Nephron progenitor cell (in vitro differentiated cells): Measurements from ENCODE around the gene PIK3CD.

Experiments
- DNase-seq: peaks from one replicate; pipeline ENCODE4 v3.0.0; 2021
- H3K27ac Mint-ChIP-seq: 2 replicates; pipeline ENCODE4 v1.8.0; 2021; ENCODE audit warnings: mild to moderate bottlenecking, moderate library complexity, mixed read lengths
- H3K27me3 Mint-ChIP-seq: 2 replicates; pipeline ENCODE4 v1.8.0; 2021; ENCODE audit warnings: mild to moderate bottlenecking, low read depth, mixed read lengths; ENCODE audit not compliant: poor library complexity
- H3K36me3 Mint-ChIP-seq: 2 replicates; pipeline ENCODE4 v1.8.0; 2021; ENCODE audit warnings: low read depth, mixed read lengths
- H3K4me1 Mint-ChIP-seq: 2 replicates; pipeline ENCODE4 v1.8.0; 2021; ENCODE audit warnings: mixed read lengths
- H3K4me3 Mint-ChIP-seq: 2 replicates; pipeline ENCODE4 v1.8.0; 2021; ENCODE audit warnings: mild to moderate bottlenecking, moderate library complexity, mixed read lengths
- H3K9me3 Mint-ChIP-seq: 2 replicates; pipeline ENCODE4 v1.8.0; 2021; ENCODE audit warnings: mild to moderate bottlenecking, moderate library complexity, mixed read lengths
- CTCF ChIP-seq: fragments of 200-600 bp; sonication (generic); IDR thresholded peaks from 2 replicates; pipeline ENCODE4 v1.5.0; 2021; ENCODE audit warnings: antibody characterized with exemption

The PIK3CD gene

GRCh38 chr1:9651220-9651564, 339 bp upstream of the PIK3CD start:
- Mint-ChIP-seq H3K36me3 (no peaks in the 10 kb centered on the region), H3K4me3 (peak overlapping the region; percentile 89), H3K4me1 (peaks cover 27% of the 10 kb centered on the region), H3K9me3 (no peaks in the 10 kb centered on the region), H3K27me3 (peaks cover 69% of the 10 kb centered on the region), H3K27ac (no peak overlapping the region)
- no peak for DNase-seq
- no peak for TF ChIP-seq CTCF

GRCh38 chr1:9652379-9653209, 1.1 kb downstream of the PIK3CD start:
- DNase-seq = peak; percentile 16
- peaks cover 27% of the 10 kb centered on the region for H3K4me1 Mint-ChIP-seq
- no peaks in the 10 kb centered on the region for H3K9me3 Mint-ChIP-seq
- peak overlapping the region; percentile 73 for H3K4me3 Mint-ChIP-seq
- H3K36me3 Mint-ChIP-seq = no peaks in the 10 kb centered on the region
- H3K27ac Mint-ChIP-seq = no peak overlapping the region
- TF ChIP-seq CTCF = no peak
- H3K27me3 Mint-ChIP-seq = peaks cover 74% of the 10 kb centered on the region

- no peak for DNase-seq
- H3K36me3 Mint-ChIP-seq = no peaks in the 10 kb centered on the region
- H3K27me3 Mint-ChIP-seq = peaks cover 79% of the 10 kb centered on the region
- no peaks in the 10 kb centered on the region for H3K9me3 Mint-ChIP-seq
- H3K4me1 Mint-ChIP-seq = peaks cover 26% of the 10 kb centered on the region
- H3K27ac Mint-ChIP-seq = no peak overlapping the region
- peak overlapping the region; percentile 73 for H3K4me3 Mint-ChIP-seq
- no peak for TF ChIP-seq CTCF
These were observed 1.6 kb downstream of the PIK3CD start for GRCh38 chr1:9653210-9653490.

- no peak overlapping the region for H3K27ac Mint-ChIP-seq
- TF ChIP-seq CTCF = no peak
- no peak for DNase-seq
- peak overlapping the region; percentile 73 for H3K4me3 Mint-ChIP-seq
- H3K4me1 Mint-ChIP-seq = peaks cover 22% of the 10 kb centered on the region
- H3K9me3 Mint-ChIP-seq = no peaks in the 10 kb centered on the region
- peaks cover 76% of the 10 kb centered on the region for H3K27me3 Mint-ChIP-seq
- no peaks in the 10 kb centered on the region for H3K36me3 Mint-ChIP-seq
These were observed 2.0 kb downstream of the PIK3CD start for GRCh38 chr1:9653491-9654050.

GRCh38 chr1:9654051-9654833, 2.7 kb downstream of the PIK3CD start:
- Mint-ChIP-seq H3K27ac (peak overlapping the region; percentile 64), H3K4me1 (peaks cover 20% of the 10 kb centered on the region), H3K4me3 (no peak overlapping the region), H3K9me3 (no peaks in the 10 kb centered on the region), H3K27me3 (peaks cover 69% of the 10 kb centered on the region), H3K36me3 (no peaks in the 10 kb centered on the region)
- no peak for DNase-seq
- TF ChIP-seq CTCF = no peak
